Uterus (tissue), 2 donors: ENCODE measurements around the gene STX4.

Experiments used
- CTCF ChIP-seq, 4 experiments: fragments of 200-600 bp in 2 of 4; fragments of 450-650 bp in 2 of 4; sonication (generic) in 2 of 4; IDR thresholded peaks; one replicate each; pipeline ENCODE4 v1.5.1; 2016 to 2019; ENCODE audit warnings: antibody characterized with exemption in 4 of 4, mild to moderate bottlenecking in 2 of 4, moderate library complexity in 1 of 4
- POLR2A ChIP-seq, 2 donors: fragments of 450-650 bp; IDR thresholded peaks; one replicate each; pipeline ENCODE4 v1.6.1; 2016; ENCODE audit warnings: antibody characterized with exemption in 2 of 2, mild to moderate bottlenecking in 1 of 2, moderate library complexity in 1 of 2

- TF ChIP-seq CTCF (IDR thresholded peaks at IDR 0.05) (no peak), POLR2A (IDR thresholded peaks at IDR 0.05) (no peak)
Measured at GRCh38 chr16:31078597-31079341, 45.4 kb downstream of the STX4 start.
